Keratinocyte (primary cell): Measurements from ENCODE around the gene NCS1. TPM values are rescaled to one million over a fixed set of nuclear protein-coding genes. Genes with fewer than 3 reads are reported as not detected.

ENCODE experiments used
- DNase-seq: peaks from one replicate; pipeline ENCODE4 v3.0.0-alpha.2; 2011; ENCODE audit warnings: low read depth, missing footprints, low spot score
- FAIRE-seq: peaks from 2 replicates; lab custom pipeline; 2011; peaks lifted over from hg19 to GRCh38; lab: Jason Lieb, UNC
- H2AFZ ChIP-seq: 2 replicates; pipeline ENCODE4 v1.6.0; 2012; ENCODE audit warnings: low read length, control low read depth, inconsistent platforms; ENCODE audit not compliant: control insufficient read depth
- H3K27ac ChIP-seq: 2 replicates; pipeline ENCODE4 v1.5.1; 2011; ENCODE audit warnings: low read length; ENCODE audit not compliant: control insufficient read depth, insufficient read depth
- H3K27me3 ChIP-seq: 3 replicates; pipeline ENCODE4 v1.6.0; 2011; ENCODE audit warnings: low read length; ENCODE audit not compliant: control insufficient read depth, insufficient read depth; ENCODE audit errors: extremely low read depth
- H3K36me3 ChIP-seq, 2 experiments: 2 replicates in 1 of 2; 3 replicates in 1 of 2; pipeline ENCODE4 v1.5.1; 2011; ENCODE audit warnings: low read length in 2 of 2, mild to moderate bottlenecking in 1 of 2; ENCODE audit not compliant: control insufficient read depth in 2 of 2, insufficient read depth in 2 of 2; ENCODE audit errors: extremely low read depth in 1 of 2
- H3K4me1 ChIP-seq: 3 replicates; pipeline ENCODE4 v1.5.1; 2011; ENCODE audit warnings: low read length; ENCODE audit not compliant: control insufficient read depth, insufficient read depth; ENCODE audit errors: extremely low read depth
- H3K4me2 ChIP-seq: 3 replicates; pipeline ENCODE4 v1.6.0; 2011; ENCODE audit warnings: low read depth, low read length; ENCODE audit not compliant: control insufficient read depth, insufficient read depth; ENCODE audit errors: extremely low read depth
- H3K4me3 ChIP-seq, 3 experiments: fragments of 200-600 bp in 1 of 3; sonication (generic) in 1 of 3; 2 replicates in 2 of 3; 3 replicates in 1 of 3; pipeline ENCODE4 v1.5.1; 2011 to 2016; ENCODE audit warnings: low read length in 3 of 3, mild to moderate bottlenecking in 3 of 3, control low read depth in 2 of 3, inconsistent platforms in 1 of 3, low read depth in 1 of 3, mixed read lengths in 1 of 3, mixed run types in 1 of 3, moderate library complexity in 1 of 3; ENCODE audit not compliant: control insufficient read depth in 2 of 3, insufficient read depth in 2 of 3; ENCODE audit errors: extremely low read depth in 1 of 3
- H3K79me2 ChIP-seq: 2 replicates; pipeline ENCODE4 v1.6.0; 2012; ENCODE audit warnings: low read length; ENCODE audit not compliant: control insufficient read depth, insufficient read depth
- H3K9ac ChIP-seq: 3 replicates; pipeline ENCODE4 v1.6.0; 2011; ENCODE audit warnings: low read length; ENCODE audit not compliant: control insufficient read depth, insufficient read depth; ENCODE audit errors: extremely low read depth
- H3K9me1 ChIP-seq: 3 replicates; pipeline ENCODE4 v1.6.0; 2011; ENCODE audit warnings: low read length; ENCODE audit not compliant: control insufficient read depth, insufficient read depth; ENCODE audit errors: extremely low read depth
- H3K9me3 ChIP-seq: 2 replicates; pipeline ENCODE4 v1.5.1; 2012; ENCODE audit warnings: low read depth, low read length; ENCODE audit not compliant: control insufficient read depth
- H4K20me1 ChIP-seq: 3 replicates; pipeline ENCODE4 v1.6.0; 2011; ENCODE audit warnings: low read length; ENCODE audit not compliant: control insufficient read depth, insufficient read depth; ENCODE audit errors: extremely low read depth
- CTCF ChIP-seq, 3 experiments: IDR thresholded peaks in 1 of 3; conservative IDR thresholded peaks in 1 of 3; optimal IDR thresholded peaks in 1 of 3; 2 replicates in 2 of 3; 3 replicates in 1 of 3; pipeline versions ENCODE3 to v1.5.1; 2011; ENCODE audit warnings: low read length in 3 of 3, mild to moderate bottlenecking in 3 of 3, moderate library complexity in 2 of 3, control low read depth in 1 of 3, inconsistent platforms in 1 of 3; ENCODE audit not compliant: insufficient read depth in 2 of 3; ENCODE audit errors: extremely low read depth in 1 of 3
- EZH2 ChIP-seq: IDR thresholded peaks from one replicate; pipeline ENCODE4 v1.6.1; 2012; ENCODE audit warnings: inconsistent platforms, mild to moderate bottlenecking, low read length, moderate library complexity
- dilution Hi-C: fragments of 300-500 bp; cut with MboI; formaldehyde crosslinking; loops from one replicate; pipeline ENCODE4 v1.7.0; 2020; ENCODE audit warnings: low sequenced_read_pairs; ENCODE audit not compliant: extremely low pct_ligation_motif_present
- polyA plus RNA-seq, 5 experiments: library from polyadenylated mRNA; depleted of rRNA in 3 of 5; stranded (reverse) in 3 of 5; stranded (forward) in 1 of 5; unstranded in 1 of 5; fragments of >200 nt; gene quantifications; 1 replicate in 1 of 5; 2 replicates in 3 of 5; 3 replicates in 1 of 5; pipeline versions ENCODE4 v1.2.1 to v1.2.3, GENCODE V29; 2011 to 2012; ENCODE audit warnings: missing spikeins in 2 of 5, low read depth in 1 of 5, low replicate concordance in 1 of 5

The NCS1 gene
- polyA plus RNA-seq, 1 donor (not counting 4 experiments of a cell fraction or from before 2014, with no cell fraction given), result 49.1 TPM

DNA sequence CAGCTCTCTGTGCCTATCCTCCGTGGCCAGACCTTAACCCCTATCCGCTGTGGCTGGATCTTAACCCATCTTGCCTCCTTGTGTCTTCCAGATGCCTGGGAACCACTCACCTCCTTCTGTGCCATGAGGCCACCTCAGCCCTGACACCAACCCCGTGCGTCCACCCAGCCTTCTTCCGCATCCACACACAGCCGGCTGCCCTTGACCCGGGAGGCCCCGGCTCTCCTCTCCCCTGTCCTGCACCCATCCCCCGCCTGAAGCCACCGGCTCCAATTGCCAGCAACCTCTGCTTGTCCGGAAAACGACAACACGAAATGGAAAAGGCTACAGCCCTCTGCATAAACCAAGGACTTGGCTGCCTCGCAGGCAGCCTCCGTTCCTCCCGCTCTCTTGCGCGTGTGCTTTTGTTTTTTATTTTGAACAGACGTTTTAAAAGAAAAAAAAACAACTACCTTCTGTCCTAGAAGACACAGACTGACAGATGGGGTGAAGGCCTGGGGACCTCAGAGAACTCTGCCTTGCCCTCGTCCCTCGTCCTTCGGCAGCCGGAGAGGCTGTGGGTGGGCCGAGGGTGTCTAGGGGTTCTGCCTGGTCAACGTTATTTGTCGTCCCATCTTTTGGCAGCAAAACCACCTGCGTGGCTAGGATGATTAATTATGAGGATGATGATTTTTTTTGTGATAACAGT lies 60.8 kb downstream of the NCS1 start:
- H3K36me3 ChIP-seq, result peaks cover 16 to 18% of the 10 kb centered on the region in 2 experiments
- dilution Hi-C loops, result no loop called here
- FAIRE-seq, result no peak

GRCh38 chr9:130233587-130233945 lies 61.4 kb downstream of the NCS1 start:
- Histone ChIP-seq H4K20me1 (no peaks in the 10 kb centered on the region), H2AFZ (no peak overlapping the region), H3K27ac (no peak overlapping the region), H3K9me3 (no peaks in the 10 kb centered on the region), H3K4me1 (peaks cover 13% of the 10 kb centered on the region), H3K4me2 (no peak overlapping the region), H3K4me3 (no peak overlapping the region), H3K36me3 (peaks cover 16 to 18% of the 10 kb centered on the region in 2 experiments), H3K9ac (no peak overlapping the region), H3K27me3 (no peaks in the 10 kb centered on the region), H3K79me2 (no peaks in the 10 kb centered on the region), H3K9me1 (no peaks in the 10 kb centered on the region)
- DNase-seq (no peak), FAIRE-seq (no peak)
- dilution Hi-C loops, result no loop called here
- TF ChIP-seq CTCF (optimal IDR thresholded peaks at IDR 0.05 in 1 of 3, IDR thresholded peaks at IDR 0.05 in 1 of 3, conservative IDR thresholded peaks at IDR 0.05 in 1 of 3; ENCODE audit: extremely low read depth in 1 of 3, insufficient read depth in 2 of 3, low read length in 3 of 3), result no peak
- TF ChIP-seq EZH2, result no peak

More for the DNA sequence above, 60.8 kb downstream of the NCS1 start:
- H3K4me3 ChIP-seq, result no peak overlapping the region
- no peaks in the 10 kb centered on the region for H3K27me3 ChIP-seq
- no peaks in the 10 kb centered on the region for H3K79me2 ChIP-seq
- H3K9me3 ChIP-seq, result no peaks in the 10 kb centered on the region
- no peak overlapping the region for H3K9ac ChIP-seq
- TF ChIP-seq EZH2 (no peak), CTCF (optimal IDR thresholded peaks at IDR 0.05 in 1 of 3, IDR thresholded peaks at IDR 0.05 in 1 of 3, conservative IDR thresholded peaks at IDR 0.05 in 1 of 3; ENCODE audit: extremely low read depth in 1 of 3, insufficient read depth in 2 of 3, low read length in 3 of 3) (no peak)
- no peak overlapping the region for H3K27ac ChIP-seq
- no peak overlapping the region for H3K4me2 ChIP-seq
- H2AFZ ChIP-seq, result no peak overlapping the region
- H3K9me1 ChIP-seq, result no peaks in the 10 kb centered on the region
- peaks cover 13% of the 10 kb centered on the region for H3K4me1 ChIP-seq
- no peaks in the 10 kb centered on the region for H4K20me1 ChIP-seq
- DNase-seq, result no peak
